HEK293T (cell line): ENCODE results near the gene CFAP74.

Experiments
- CTCF ChIA-PET: fragments of 350-600 bp; formaldehyde crosslinking; extraction: SDS; loops from one replicate; lab custom pipeline; 2021; ENCODE audit warnings: antibody characterized with exemption, inconsistent platforms; lab: Yijun Ruan, JAX
- POLR2A ChIA-PET: fragments of 350-600 bp; formaldehyde crosslinking; extraction: SDS; loops from one replicate; lab custom pipeline; 2020; ENCODE audit warnings: antibody characterized with exemption, inconsistent platforms; lab: Yijun Ruan, JAX
- DNase-seq: peaks from one replicate; pipeline ENCODE4 v3.0.0; 2012; ENCODE audit warnings: mixed read lengths; ENCODE audit errors: extremely low spot score
- ARNT ChIP-seq: fragments of 450-650 bp; IDR thresholded peaks from 2 replicates; pipeline ENCODE4 v1.6.1; 2017; ENCODE audit warnings: mild to moderate bottlenecking
- BHLHE40 ChIP-seq: fragments of 450-650 bp; IDR thresholded peaks from 2 replicates; pipeline ENCODE4 v1.6.1; 2016; ENCODE audit warnings: mild to moderate bottlenecking, moderate library complexity, borderline replicate concordance
- CTBP1 ChIP-seq: fragments of 450-650 bp; IDR thresholded peaks from 2 replicates; pipeline ENCODE4 v1.6.1; 2016; ENCODE audit warnings: borderline replicate concordance
- ELF4 ChIP-seq: fragments of 450-650 bp; IDR thresholded peaks from 2 replicates; pipeline ENCODE4 v1.6.1; 2017; ENCODE audit warnings: antibody characterized with exemption
- FOXA1 ChIP-seq: fragments of 450-650 bp; IDR thresholded peaks from 2 replicates; pipeline ENCODE4 v1.6.1; 2016; ENCODE audit warnings: mild to moderate bottlenecking
- FOXK2 ChIP-seq: fragments of 450-650 bp; IDR thresholded peaks from 2 replicates; pipeline ENCODE4 v1.6.1; 2016; ENCODE audit warnings: mild to moderate bottlenecking
- FOXM1 ChIP-seq: fragments of 450-650 bp; IDR thresholded peaks from 2 replicates; pipeline ENCODE4 v1.6.1; 2017; ENCODE audit warnings: mild to moderate bottlenecking, borderline replicate concordance
- HDGF ChIP-seq: fragments of 450-650 bp; IDR thresholded peaks from 2 replicates; pipeline ENCODE4 v1.6.1; 2017; ENCODE audit warnings: antibody characterized with exemption, borderline replicate concordance
- L3MBTL2 ChIP-seq: fragments of 450-650 bp; conservative IDR thresholded peaks from 2 replicates; pipeline ENCODE4 v1.6.1; 2016; ENCODE audit warnings: mild to moderate bottlenecking
- LEF1 ChIP-seq: fragments of 450-650 bp; IDR thresholded peaks from 2 replicates; pipeline ENCODE4 v1.6.1; 2017; ENCODE audit warnings: mild to moderate bottlenecking, borderline replicate concordance
- NFRKB ChIP-seq: fragments of 450-650 bp; IDR thresholded peaks from 2 replicates; pipeline ENCODE4 v1.6.1; 2016; ENCODE audit warnings: mild to moderate bottlenecking, moderate library complexity
- SP1 ChIP-seq: fragments of 450-650 bp; IDR thresholded peaks from 2 replicates; pipeline ENCODE4 v1.6.1; 2017
- SUZ12 ChIP-seq: fragments of 450-650 bp; IDR thresholded peaks from 2 replicates; pipeline ENCODE4 v1.6.1; 2016; ENCODE audit warnings: mild to moderate bottlenecking
- TARDBP ChIP-seq: fragments of 450-650 bp; IDR thresholded peaks from 2 replicates; pipeline ENCODE4 v1.6.1; 2016
- ZNF384 ChIP-seq: fragments of 450-650 bp; IDR thresholded peaks from 2 replicates; pipeline ENCODE4 v1.6.1; 2016
- TF ChIP-seq, protein P1 (sequence below): fragments of 450-650 bp; IDR thresholded peaks from 2 replicates; pipeline ENCODE4 v1.6.1; 2016

The CFAP74 gene

DNA sequence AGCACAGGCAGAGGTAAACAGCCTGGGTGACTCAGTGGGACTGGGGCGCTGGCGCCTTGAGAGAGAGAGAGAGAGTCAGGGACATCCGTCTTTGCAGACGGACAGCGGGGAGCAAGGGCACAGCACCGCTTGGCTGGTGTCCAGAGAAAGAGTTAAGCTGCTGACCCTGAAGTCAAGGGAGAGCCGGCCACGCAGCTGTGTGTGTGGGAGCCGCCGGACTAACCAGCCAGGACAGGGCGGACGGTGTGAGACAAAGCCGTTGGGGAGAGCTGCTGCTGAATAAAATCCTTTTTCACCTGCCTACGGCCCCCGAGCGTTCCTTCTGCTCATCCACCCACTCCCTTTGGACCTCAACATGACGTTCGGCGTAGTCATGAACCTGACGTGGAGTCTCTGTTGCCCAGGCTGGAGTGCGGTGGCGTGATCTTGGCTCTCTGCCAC lies 14.5 kb downstream of the CFAP74 start:
- TF ChIP-seq FOXM1 (no peak), ZNF384 (no peak)
- ChIA-PET CTCF (interaction anchor here (1.2 to 1.7 kb wide), 2 partner anchors 23 to 55 kb away, joined by 3 read pairs; no protein-coding TSS in a partner anchor), POLR2A (no interaction called here)
- no peak for DNase-seq

DNA sequence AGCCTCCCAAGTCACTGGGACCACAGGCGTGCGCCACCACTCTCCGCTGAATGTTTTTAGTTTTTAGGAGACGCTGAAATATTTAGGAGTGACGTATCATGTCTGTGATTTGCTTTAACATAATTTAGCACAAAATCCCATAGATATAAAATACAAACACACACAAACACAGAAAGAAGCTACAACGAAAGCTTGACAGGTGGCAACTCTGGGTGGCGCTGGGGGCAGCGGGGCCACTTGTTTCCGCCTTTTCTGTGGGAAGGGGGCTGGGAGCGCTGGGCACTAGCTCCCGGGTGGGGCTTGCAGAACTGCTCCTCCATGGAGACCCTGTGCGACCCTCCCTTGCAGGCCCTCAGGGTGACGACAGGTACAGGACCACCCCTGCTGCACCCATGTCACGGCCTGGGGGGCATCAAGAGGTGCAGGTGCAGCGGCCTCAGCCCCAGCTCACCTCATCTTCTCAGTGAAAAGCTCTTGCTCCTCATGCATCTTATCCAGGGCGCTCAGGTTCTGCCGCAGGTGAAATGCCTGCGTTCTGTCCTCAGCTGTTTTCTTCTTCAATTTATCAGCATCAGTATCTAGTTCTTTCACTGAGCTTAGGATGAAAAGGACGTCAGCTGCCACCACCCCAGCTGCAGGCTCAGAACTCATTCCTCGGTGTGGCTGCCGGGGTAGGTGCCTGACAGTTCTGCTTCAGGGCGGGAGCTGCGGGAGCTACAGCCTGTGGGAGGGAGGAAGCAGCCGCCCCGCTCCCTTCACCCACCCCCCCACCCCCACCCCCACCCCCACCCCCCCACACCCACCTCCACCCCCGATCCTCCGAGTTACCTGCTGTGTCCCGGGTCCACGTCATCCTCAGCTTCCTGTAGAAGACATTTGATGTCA lies 15.3 kb downstream of the CFAP74 start:
- ChIA-PET POLR2A (no interaction called here), CTCF (interaction anchor here (1.2 to 1.7 kb wide), 2 partner anchors 23 to 56 kb away, joined by 3 read pairs; no protein-coding TSS in a partner anchor)
- DNase-seq: no peak
- TF ChIP-seq NFRKB: no peak
- no peak for TF ChIP-seq ELF4
- TF ChIP-seq, protein P1, sequence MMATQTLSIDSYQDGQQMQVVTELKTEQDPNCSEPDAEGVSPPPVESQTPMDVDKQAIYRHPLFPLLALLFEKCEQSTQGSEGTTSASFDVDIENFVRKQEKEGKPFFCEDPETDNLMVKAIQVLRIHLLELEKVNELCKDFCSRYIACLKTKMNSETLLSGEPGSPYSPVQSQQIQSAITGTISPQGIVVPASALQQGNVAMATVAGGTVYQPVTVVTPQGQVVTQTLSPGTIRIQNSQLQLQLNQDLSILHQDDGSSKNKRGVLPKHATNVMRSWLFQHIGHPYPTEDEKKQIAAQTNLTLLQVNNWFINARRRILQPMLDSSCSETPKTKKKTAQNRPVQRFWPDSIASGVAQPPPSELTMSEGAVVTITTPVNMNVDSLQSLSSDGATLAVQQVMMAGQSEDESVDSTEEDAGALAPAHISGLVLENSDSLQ: no peak
- no peak for TF ChIP-seq LEF1
- no peak for TF ChIP-seq ARNT
- no peak for TF ChIP-seq CTBP1
- no peak for TF ChIP-seq FOXK2

DNA sequence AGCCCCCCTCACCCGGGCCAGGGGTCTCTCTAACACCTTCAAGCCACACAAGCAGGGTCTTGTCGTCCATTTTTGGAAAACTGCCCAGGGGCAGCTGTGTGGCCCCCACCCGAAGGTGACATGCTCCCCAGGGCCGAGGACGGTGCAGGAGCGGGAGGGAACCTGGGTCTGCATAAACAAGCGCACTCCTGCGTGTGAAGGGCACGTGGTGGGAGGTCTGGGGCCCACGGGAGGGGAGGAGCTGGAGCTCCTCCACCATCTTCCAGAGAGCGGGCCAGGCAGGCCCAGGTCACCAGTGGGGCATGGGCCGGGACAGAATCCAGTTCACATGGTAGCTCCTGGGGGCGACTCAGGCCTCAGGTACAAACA lies 16.5 kb downstream of the CFAP74 start:
- no peak for DNase-seq
- no peak for TF ChIP-seq ZNF384
- no peak for TF ChIP-seq TARDBP
- TF ChIP-seq SP1: no peak
- TF ChIP-seq, protein P1: no peak
- no peak for TF ChIP-seq HDGF
- TF ChIP-seq NFRKB: no peak
- no peak for TF ChIP-seq BHLHE40
- no peak for TF ChIP-seq ARNT
- no peak for TF ChIP-seq CTBP1
- TF ChIP-seq FOXA1: no peak
- TF ChIP-seq ELF4: no peak
- TF ChIP-seq FOXM1: no peak
- no peak for TF ChIP-seq LEF1
- no peak for TF ChIP-seq FOXK2
- TF ChIP-seq SUZ12: no peak
- CTCF ChIA-PET: interaction anchor here (1.7 kb wide), 1 partner anchor 21 kb away, joined by 3 read pairs; no protein-coding TSS in a partner anchor
- POLR2A ChIA-PET: no interaction called here

DNA sequence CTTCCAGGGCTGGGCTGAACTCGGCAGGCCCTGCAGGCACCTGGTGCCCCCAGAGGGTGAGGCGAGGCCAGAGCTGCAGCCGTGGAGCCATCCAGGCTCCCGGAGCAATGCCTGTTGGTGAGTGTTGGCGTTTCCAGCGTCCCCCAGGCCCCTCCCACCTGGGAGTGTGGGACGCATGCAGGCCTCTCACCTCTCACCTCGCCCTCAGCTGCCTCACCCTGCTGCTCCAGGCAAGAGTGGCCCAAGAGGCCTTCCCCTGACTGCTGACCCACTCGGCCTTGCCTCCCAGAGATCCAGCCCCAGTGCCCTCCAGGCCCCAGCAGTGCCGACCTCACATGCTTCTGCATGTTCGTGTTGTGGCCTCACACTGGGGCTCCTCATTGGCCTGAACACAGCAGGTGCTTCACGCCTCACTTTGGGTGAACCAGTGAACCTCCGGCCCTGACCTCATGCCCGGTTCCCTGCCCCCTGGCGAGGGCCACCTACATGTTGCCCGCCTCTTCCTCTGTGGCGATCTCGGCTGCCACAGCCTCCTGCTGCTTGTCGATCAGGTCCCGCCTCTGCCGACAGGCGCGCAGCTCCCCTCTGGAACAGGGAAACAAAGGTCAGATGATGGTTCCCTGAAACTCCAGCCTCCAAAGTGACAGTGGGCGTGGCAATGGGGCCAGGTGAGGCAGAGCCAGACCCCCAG lies 17.0 kb downstream of the CFAP74 start:
- no peak for DNase-seq
- TF ChIP-seq HDGF (no peak), LEF1 (no peak), SP1 (no peak), FOXA1 (no peak), FOXK2 (no peak), ELF4 (no peak), ZNF384 (no peak), SUZ12 (no peak), BHLHE40 (no peak), ARNT (no peak), FOXM1 (no peak), L3MBTL2 (no peak), TARDBP (no peak), CTBP1 (no peak), NFRKB (no peak)
- TF ChIP-seq, protein P1: no peak
- ChIA-PET POLR2A (no interaction called here), CTCF (no interaction called here)

DNA sequence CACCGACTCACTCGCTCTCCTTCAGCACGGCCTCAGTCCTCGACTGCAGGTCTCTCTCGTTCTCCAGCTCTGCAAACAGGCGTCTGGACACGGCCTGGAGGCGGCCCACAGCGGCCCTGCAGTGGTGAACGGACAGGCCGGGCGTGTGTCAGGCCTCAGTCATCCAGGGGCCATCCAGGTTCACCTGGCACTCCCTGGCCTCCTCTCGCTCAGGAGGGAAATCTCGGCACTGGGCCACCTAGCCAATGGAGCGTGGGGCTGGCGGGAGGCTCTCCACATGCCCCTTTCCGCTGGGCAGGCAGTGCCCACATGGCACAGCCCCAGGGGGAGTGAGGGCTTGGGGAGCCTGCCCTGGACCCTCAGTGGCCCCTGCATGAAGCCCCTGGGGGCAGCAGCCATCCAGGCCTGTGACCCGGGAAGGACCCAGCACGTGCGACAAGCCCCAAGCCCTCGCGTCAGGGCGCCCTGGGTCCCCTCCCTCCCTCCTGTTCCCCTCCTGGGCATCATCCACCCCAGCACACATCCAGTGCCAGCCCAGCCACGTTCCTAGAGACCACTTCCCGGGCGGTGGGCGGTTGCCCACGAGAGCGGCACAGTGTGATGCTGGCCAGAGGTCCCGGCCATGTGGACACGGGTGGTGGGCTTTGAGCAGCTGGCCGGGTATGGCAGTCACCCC lies 18.1 kb downstream of the CFAP74 start:
- CTCF ChIA-PET: no interaction called here
- no peak for TF ChIP-seq HDGF
- TF ChIP-seq FOXM1: no peak
- TF ChIP-seq FOXA1: no peak
- TF ChIP-seq LEF1: no peak
- TF ChIP-seq ZNF384: no peak
- TF ChIP-seq SP1: no peak
- no peak for TF ChIP-seq ELF4
- no peak for TF ChIP-seq TARDBP
- TF ChIP-seq L3MBTL2: no peak
- no peak for TF ChIP-seq FOXK2
- no peak for TF ChIP-seq NFRKB
- TF ChIP-seq, protein P1: no peak
- DNase-seq: no peak
- POLR2A ChIA-PET: no interaction called here
